Fibroblast of lung (primary cell): ENCODE data around the gene ACACB.

Experiments
- CTCF ChIP-seq, 2 donors: IDR thresholded peaks in 1 of 2; conservative IDR thresholded peaks in 1 of 2; 1 replicate in 1 of 2; 2 replicates in 1 of 2; pipeline ENCODE4 v1.5.1; 2011 to 2012; ENCODE audit warnings: low read length in 2 of 2, control low read depth in 1 of 2, inconsistent platforms in 1 of 2, low read depth in 1 of 2, mild to moderate bottlenecking in 1 of 2
- EZH2 ChIP-seq: IDR thresholded peaks from 2 replicates; pipeline ENCODE4 v1.5.1; 2012; ENCODE audit warnings: low read length, control low read depth, mild to moderate bottlenecking; ENCODE audit errors: missing control alignments

- no peak for TF ChIP-seq CTCF (conservative IDR thresholded peaks at IDR 0.05 in 1 of 2, IDR thresholded peaks at IDR 0.05 in 1 of 2; ENCODE audit: low read depth in 1 of 2, low read length in 2 of 2)
- TF ChIP-seq EZH2 = no peak
Measured at GRCh38 chr12:109228664-109229063, 112.3 kb downstream of the ACACB start.
